BJ (cell line): ENCODE data around the gene MAML3. TPM values are rescaled to one million over a fixed set of nuclear protein-coding genes. Genes with fewer than 3 reads are reported as not detected.

ENCODE experiments used
- CTCF ChIA-PET: fragments of 350-600 bp; formaldehyde crosslinking; extraction: SDS; loops from one replicate; lab custom pipeline; 2021; ENCODE audit warnings: antibody characterized with exemption, inconsistent platforms; lab: Yijun Ruan, JAX
- POLR2A ChIA-PET: fragments of 300-600 bp; sonication (Branson Sonifier 250); formaldehyde crosslinking; extraction: SDS; loops from one replicate; lab custom pipeline; 2021; ENCODE audit warnings: antibody characterized with exemption; lab: Charles Lee
- DNase-seq: peaks from one replicate; pipeline ENCODE4 v3.0.0-alpha.2; 2011; ENCODE audit warnings: low read depth
- H3K27me3 ChIP-seq: 2 replicates; pipeline ENCODE4 v1.6.0; 2011; ENCODE audit warnings: low read length; ENCODE audit not compliant: control insufficient read depth, insufficient read depth
- H3K36me3 ChIP-seq: 2 replicates; pipeline ENCODE4 v1.5.1; 2011; ENCODE audit warnings: low read length; ENCODE audit not compliant: control insufficient read depth, insufficient read depth
- H3K4me3 ChIP-seq: 2 replicates; pipeline ENCODE4 v1.5.1; 2011; ENCODE audit warnings: low read depth, mild to moderate bottlenecking, control low read depth, low read length
- CTCF ChIP-seq: IDR thresholded peaks from 2 replicates; pipeline ENCODE4 v1.5.1; 2011; ENCODE audit warnings: low read depth, mild to moderate bottlenecking, control low read depth, inconsistent platforms, low read length, moderate library complexity; ENCODE audit not compliant: insufficient read depth
- polyA plus RNA-seq: library from polyadenylated mRNA; depleted of rRNA; stranded (reverse); fragments of >200 nt; gene quantifications from 2 replicates; pipeline ENCODE4 v1.2.3, GENCODE V29; 2011

Gene MAML3
- polyA plus RNA-seq, 1 experiment: 1.6 TPM

DNA sequence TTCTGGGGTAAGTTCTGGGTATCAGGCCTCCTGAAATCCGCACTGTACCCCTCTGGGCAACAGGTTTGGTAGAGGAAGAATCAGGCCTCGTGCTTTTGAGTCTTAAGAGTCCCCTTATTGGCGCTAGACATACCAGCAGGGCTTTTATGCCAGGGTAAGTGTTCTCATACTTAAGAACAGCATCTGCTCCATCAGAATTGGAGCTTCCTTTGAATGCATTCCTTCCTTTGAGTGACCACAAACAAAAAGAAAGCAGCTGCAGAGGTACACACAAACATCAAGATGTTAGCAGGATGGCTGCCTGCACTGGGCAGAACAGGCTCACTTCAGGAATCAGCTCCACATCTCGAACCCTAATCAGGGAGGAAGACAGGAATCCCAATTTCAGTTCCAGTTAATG, 331.6 kb downstream of the MAML3 start:
- no peaks in the 10 kb centered on the region for H3K36me3 ChIP-seq
- CTCF ChIA-PET: interaction anchor here (1.2 kb wide), 1 partner anchor 10 kb away, joined by 3 read pairs; no protein-coding TSS in a partner anchor
- peaks cover 6% of the 10 kb centered on the region; the same call in 1 of the 2 replicates for H3K27me3 ChIP-seq
- no peak overlapping the region for H3K4me3 ChIP-seq
- no peak for TF ChIP-seq CTCF
- DNase-seq: no peak
- POLR2A ChIA-PET: no interaction called here

DNA sequence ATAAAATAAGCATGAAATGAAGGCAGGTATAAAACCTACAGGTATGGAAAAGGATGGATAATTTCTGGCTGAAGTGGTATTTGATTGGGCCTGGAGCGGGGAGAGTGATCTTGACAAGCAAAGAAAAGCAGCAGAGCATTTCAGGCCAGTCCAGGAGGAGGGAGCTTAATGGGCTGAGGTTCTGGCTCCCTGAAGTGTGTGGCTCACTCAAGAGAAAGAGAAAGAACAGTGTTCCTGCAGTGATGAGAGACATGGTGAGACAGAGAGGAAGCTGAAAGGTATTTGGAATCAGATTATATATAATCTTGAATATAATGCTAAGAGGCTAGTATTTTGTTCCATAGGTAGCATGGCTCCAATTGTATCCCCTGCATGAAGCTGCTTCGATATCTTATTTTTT, 334.9 kb downstream of the MAML3 start:
- DNase-seq: no peak
- Histone ChIP-seq H3K36me3 (no peaks in the 10 kb centered on the region), H3K27me3 (0 out of 2 replicates have a peak, but pooled peaks cover 1% of the 10 kb centered on the region), H3K4me3 (no peak overlapping the region)
- no peak for TF ChIP-seq CTCF
- ChIA-PET POLR2A (interaction anchor here (0.6 kb wide), 1 partner anchor 79 kb away, joined by 11 read pairs; no protein-coding TSS in a partner anchor), CTCF (interaction anchor here (0.6 to 1.3 kb wide), 2 partner anchors 11 to 13 kb away, joined by 3 read pairs; no protein-coding TSS in a partner anchor)

GRCh38 chr4:139817657-139818452, 336.1 kb downstream of the MAML3 start:
- no peaks in the 10 kb centered on the region for H3K36me3 ChIP-seq
- no peaks in the 10 kb centered on the region for H3K27me3 ChIP-seq
- H3K4me3 ChIP-seq: no peak overlapping the region
- POLR2A ChIA-PET: no interaction called here
- CTCF ChIA-PET: interaction anchor here (0.9 kb wide), 1 partner anchor 161 kb away, joined by 3 read pairs; no protein-coding TSS in a partner anchor
- no peak for TF ChIP-seq CTCF
- no peak for DNase-seq

- DNase-seq: no peak
- no peak overlapping the region for H3K4me3 ChIP-seq
- CTCF ChIA-PET: no interaction called here
- no peaks in the 10 kb centered on the region for H3K36me3 ChIP-seq
- POLR2A ChIA-PET: no interaction called here
- no peaks in the 10 kb centered on the region for H3K27me3 ChIP-seq
- TF ChIP-seq CTCF: no peak
These were observed 337.1 kb downstream of the MAML3 start for GRCh38 chr4:139816856-139817255.

DNA sequence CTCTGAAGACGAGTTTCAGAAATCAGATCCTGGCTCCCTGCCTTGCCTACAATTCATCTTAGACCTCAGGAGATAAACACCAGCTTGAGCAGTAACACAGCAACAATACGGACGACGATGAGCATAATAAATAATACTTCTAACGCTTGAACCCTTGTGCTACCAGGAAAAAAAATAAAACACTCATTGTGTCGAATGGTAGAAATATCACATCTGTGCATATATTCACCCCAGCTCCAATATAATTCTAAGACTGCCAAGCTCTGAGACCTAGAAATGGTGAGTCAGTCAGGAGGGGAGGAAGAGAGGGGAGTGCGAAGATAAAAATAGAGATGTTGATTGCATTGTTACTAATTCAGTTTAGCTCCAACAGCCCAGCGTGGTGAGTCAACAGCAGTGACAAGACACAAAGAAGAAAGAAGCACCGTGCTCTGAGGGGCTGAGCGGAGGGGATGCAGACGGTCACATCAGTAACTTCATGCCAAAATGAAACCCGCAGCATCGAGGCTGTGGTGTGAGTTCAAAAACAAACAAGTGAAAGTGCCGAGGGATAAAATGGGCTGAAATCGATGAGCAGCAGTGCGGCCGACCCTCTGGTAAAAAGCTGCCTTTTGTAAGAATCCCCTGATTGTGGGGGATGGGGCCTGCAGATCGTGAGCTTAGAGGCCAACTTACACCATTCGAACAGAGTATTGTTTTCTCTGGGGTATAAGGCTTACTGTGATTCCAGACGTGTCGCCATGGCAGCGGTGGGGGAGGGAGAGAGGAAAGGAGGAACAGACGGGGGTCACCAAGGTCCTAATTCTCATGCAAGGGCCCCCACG, 338.0 kb downstream of the MAML3 start:
- Histone ChIP-seq H3K27me3 (no peaks in the 10 kb centered on the region), H3K36me3 (no peaks in the 10 kb centered on the region), H3K4me3 (peak overlapping the region; percentile 43)
- ChIA-PET CTCF (interaction anchor here (0.6 kb wide), 1 partner anchor 10 kb away, joined by 4 read pairs; no protein-coding TSS in a partner anchor), POLR2A (no interaction called here)
- DNase-seq: peak; percentile 56
- TF ChIP-seq CTCF: no peak
